ENCODE data around the gene DDX60.
A peak's percentile ranks its signal among the peaks of the same experiment; 100 is the strongest.

Gene DDX60

DNA sequence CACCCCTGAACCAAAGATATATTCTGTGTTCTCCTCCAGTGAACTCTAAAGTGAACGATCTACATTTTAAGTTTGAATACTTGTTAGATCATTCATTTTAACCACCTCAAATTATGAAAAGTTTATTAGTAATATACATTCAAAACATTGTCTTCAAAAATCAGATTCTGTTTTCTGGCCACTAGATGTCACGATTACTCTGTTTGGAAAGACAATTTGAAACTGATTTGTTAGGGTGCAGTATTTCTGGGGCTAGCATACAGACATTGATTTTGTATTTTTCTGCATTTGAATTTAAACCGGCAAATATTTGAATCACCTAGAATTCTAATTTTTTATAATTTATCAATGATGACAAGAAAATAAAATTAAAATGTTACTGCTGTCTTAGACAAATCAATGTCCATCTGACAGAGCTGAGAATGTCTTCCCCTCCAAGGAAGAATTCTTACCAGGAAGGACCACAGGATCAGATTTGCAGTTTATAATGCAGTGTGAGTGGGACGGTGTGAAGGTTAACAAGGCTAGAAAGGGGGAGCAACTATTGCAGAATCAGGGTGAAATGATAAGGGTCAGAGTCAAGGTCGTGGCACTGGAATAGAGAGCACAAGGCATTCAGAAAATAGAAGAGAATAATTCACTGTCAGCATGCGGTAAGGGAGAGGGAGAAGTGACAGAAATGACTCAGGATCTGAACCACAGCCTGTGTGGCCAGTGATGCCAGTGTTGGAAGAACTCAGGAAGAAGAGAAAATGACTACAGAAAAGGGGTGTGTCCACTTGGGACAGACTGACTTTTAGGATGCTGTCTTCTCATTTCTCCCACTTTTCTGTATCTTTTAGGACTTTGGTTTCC, 134.6 kb downstream of the DDX60 start:
- DNase-seq (ENCODE audit: low spot score), result no peak
- TF ChIP-seq, protein P1, sequence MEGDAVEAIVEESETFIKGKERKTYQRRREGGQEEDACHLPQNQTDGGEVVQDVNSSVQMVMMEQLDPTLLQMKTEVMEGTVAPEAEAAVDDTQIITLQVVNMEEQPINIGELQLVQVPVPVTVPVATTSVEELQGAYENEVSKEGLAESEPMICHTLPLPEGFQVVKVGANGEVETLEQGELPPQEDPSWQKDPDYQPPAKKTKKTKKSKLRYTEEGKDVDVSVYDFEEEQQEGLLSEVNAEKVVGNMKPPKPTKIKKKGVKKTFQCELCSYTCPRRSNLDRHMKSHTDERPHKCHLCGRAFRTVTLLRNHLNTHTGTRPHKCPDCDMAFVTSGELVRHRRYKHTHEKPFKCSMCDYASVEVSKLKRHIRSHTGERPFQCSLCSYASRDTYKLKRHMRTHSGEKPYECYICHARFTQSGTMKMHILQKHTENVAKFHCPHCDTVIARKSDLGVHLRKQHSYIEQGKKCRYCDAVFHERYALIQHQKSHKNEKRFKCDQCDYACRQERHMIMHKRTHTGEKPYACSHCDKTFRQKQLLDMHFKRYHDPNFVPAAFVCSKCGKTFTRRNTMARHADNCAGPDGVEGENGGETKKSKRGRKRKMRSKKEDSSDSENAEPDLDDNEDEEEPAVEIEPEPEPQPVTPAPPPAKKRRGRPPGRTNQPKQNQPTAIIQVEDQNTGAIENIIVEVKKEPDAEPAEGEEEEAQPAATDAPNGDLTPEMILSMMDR (IDR thresholded peaks at IDR 0.05), result peak; percentile 47
- Histone ChIP-seq H3K4me3 (no peak overlapping the region), H3K27ac (no peak overlapping the region)

DNA sequence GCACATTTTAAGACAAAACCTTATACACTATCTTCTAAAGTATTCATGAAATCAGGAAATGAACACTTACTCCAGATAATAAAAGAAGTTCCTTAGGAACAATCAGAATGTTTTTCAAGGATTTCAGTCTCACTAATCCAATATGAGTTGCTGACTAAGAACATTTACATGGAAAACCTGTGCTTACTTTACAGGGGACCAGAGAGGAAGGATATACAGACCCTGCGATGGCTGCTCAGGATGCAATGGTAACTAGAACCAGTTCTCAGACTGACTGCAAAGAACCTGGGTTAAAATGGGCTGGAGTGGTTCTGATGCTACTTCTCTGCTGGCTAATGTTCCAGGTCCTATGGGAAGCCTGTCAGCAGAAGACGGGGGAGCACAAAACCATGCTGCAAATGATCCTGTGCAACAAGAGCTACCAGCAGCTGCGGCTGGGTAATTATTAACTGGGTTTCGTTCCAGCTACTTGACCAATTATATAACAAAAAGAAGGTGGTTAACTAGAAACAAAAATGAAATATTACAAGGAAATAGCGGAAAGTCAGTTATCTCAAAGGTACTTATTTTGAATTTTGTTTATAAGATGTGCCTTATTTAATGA, 140.9 kb downstream of the DDX60 start:
- Histone ChIP-seq H3K4me3 (no peak overlapping the region), H3K27ac (no peak overlapping the region)
- DNase-seq (ENCODE audit: low spot score), result no peak
- TF ChIP-seq, protein P1 (IDR thresholded peaks at IDR 0.05), result no peak

DNA sequence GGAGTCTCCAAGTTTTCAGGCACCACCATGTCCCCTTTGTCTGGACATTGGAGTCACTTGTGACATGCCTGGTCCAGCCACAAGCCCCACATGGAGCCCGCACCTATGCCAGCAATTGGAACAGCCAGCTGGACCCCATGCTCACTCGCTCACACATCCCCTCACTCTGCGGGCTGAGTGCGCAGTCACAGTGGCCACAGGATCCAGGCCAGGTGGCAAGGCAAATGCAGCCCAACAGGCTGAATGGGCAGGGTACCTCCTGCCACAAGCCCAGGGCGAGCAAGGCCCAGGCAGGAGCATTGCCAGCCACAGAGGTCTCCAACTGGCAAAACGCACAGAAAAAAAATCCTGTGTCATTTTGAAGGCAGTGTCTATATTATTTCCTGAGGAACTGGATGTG, 144.2 kb downstream of the DDX60 start:
- TF ChIP-seq, protein P1 (IDR thresholded peaks at IDR 0.05), result no peak
- H3K4me3 ChIP-seq, result no peak overlapping the region
- H3K27ac ChIP-seq, result no peak overlapping the region
- no peak for DNase-seq (ENCODE audit: low spot score)

DNA sequence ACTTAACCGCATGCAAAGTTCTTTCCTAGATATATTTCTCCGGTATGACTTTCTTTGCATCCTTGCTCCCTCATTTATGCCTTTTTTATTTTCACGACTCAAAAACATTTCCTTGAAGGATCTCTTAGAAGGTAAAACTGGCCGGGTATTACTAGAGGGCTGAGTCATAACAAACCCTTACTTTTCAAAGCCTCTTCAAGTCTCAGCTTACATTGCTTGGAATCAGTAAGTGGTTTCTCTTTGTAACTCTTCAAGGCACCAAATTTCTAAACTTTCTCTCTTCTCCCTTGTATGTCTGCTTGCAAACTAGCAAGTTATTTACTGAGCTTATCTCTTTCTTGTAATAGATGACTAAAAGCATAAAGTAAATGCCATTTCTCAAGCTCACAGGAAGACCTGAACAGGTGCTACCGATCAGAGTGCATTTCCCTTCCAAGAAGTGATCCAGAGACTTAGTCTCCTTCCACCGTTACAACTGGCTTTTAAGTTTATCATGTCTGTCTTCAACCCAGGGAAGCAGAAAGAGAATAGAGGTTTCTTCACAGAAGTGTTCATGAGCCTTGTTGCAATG, 150.8 kb downstream of the DDX60 start:
- H3K27ac ChIP-seq, result no peak overlapping the region
- TF ChIP-seq, protein P1 (IDR thresholded peaks at IDR 0.05), result no peak
- DNase-seq (ENCODE audit: low spot score), result no peak
- H3K4me3 ChIP-seq, result no peak overlapping the region
